NT2/D1 (cell line): ENCODE measurements around the gene SLC9A2.

Experiments
- SUZ12 ChIP-seq: IDR thresholded peaks from 2 replicates; pipeline ENCODE4 v1.6.1; 2011; ENCODE audit not compliant: insufficient read length, insufficient read depth; ENCODE audit errors: extremely low read depth
- YY1 ChIP-seq: IDR thresholded peaks from 2 replicates; pipeline ENCODE4 v1.6.1; 2011; ENCODE audit not compliant: insufficient read length, insufficient read depth
- ZNF274 ChIP-seq: IDR thresholded peaks from 2 replicates; pipeline ENCODE4 v1.6.1; 2011; ENCODE audit warnings: mild to moderate bottlenecking, low read depth, low read length

GRCh38 chr2:102749938-102750337, 130.6 kb downstream of the SLC9A2 start:
- no peak for TF ChIP-seq SUZ12
- no peak for TF ChIP-seq ZNF274
- no peak for TF ChIP-seq YY1
